ENCODE results near the gene KCNE1.
"Not testable (repeated sequence)": the region's sequence is repeated elsewhere in the genome, so short reads cannot be mapped to it uniquely, and the experiment has no call there.

Gene KCNE1

DNA sequence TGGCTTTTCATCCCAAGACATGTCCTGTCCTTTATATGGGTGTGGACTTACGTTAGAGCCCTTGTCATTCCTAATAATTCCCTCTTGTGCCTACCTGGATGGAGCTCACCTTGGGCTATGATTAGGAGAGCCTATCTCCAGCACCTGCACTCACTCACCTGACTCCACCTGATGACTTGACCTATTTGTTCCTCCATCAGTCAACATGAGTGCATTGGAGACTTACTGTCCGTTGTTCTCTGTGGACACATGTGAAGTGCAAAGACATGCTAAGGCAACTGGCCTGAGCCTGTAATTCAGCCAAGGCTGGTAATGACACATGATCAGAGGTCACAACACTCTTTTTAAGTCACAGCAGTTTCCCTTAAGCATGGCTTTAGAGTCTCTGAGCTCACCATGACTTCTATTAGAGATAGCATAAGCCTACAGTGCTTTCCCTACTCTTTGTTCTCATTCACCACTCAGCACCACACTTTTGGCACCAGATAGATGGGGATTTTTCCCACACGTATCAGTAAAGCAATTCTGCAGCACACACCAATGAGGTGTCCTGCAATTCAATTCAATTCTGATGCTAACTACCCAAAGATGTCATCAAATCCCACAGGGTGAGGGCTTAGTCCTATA is 9.4 kb downstream of the KCNE1 start:
- TF ChIP-seq, protein P1, sequence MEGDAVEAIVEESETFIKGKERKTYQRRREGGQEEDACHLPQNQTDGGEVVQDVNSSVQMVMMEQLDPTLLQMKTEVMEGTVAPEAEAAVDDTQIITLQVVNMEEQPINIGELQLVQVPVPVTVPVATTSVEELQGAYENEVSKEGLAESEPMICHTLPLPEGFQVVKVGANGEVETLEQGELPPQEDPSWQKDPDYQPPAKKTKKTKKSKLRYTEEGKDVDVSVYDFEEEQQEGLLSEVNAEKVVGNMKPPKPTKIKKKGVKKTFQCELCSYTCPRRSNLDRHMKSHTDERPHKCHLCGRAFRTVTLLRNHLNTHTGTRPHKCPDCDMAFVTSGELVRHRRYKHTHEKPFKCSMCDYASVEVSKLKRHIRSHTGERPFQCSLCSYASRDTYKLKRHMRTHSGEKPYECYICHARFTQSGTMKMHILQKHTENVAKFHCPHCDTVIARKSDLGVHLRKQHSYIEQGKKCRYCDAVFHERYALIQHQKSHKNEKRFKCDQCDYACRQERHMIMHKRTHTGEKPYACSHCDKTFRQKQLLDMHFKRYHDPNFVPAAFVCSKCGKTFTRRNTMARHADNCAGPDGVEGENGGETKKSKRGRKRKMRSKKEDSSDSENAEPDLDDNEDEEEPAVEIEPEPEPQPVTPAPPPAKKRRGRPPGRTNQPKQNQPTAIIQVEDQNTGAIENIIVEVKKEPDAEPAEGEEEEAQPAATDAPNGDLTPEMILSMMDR (IDR thresholded peaks at IDR 0.05; ENCODE audit: poor library complexity, severe bottlenecking), result no peak
- no peaks in the 10 kb centered on the region for H3K9me3 ChIP-seq (ENCODE audit: severe bottlenecking)
- H3K27me3 ChIP-seq (ENCODE audit: insufficient read depth, poor library complexity, severe bottlenecking), result no peaks in the 10 kb centered on the region
- H3K4me1 ChIP-seq (ENCODE audit: insufficient read depth, poor library complexity, severe bottlenecking), result no peaks in the 10 kb centered on the region
- no peak for ATAC-seq (ENCODE audit: low read depth)
- no peak overlapping the region for H3K27ac ChIP-seq (ENCODE audit: poor library complexity, severe bottlenecking)
- H3K36me3 ChIP-seq (ENCODE audit: low read depth), result no peaks in the 10 kb centered on the region
- DNase-seq (ENCODE audit: low spot score), result no peak
- H3K4me3 ChIP-seq (ENCODE audit: severe bottlenecking), result no peak overlapping the region

DNA sequence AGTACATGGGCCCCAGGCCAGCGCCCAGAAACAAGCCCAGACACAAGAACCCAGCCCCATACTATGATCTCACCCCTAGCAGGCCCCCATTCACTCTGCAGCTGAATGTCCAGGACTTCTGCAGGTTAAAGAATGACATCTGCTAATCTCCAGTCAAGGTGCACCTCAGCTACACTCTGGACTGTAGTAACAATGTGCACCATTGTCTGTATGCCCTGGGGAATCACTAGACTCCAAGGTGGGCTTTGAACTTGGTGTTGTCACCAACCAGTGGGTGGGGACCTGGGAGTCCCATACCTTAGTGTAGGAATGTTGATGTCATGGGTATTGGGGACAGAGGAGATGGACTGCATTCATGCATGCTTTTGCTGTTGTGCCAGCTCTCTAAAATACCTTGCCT is 10.3 kb downstream of the KCNE1 start:
- TF ChIP-seq, protein P1 (IDR thresholded peaks at IDR 0.05; ENCODE audit: poor library complexity, severe bottlenecking), result no peak
- H3K27me3 ChIP-seq (ENCODE audit: insufficient read depth, poor library complexity, severe bottlenecking), result no peaks in the 10 kb centered on the region

DNA sequence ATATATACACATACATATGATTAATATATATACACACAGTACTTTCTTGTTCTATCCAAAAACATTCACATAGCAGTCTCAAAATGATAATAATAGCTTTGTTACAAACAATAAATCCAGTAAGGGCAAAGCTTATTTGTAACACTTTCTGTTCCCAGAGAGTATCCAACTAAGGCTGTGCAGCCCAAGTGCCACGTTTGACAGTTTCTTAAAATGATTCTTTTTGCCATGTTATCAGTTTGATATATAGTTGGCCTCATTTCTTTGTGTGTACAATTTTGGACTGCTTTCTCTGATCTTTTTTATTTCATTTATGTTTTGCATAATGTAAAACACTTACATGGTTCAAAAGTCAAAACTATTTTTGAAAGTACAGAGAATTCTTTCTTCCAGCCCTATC is 11.8 kb downstream of the KCNE1 start:
- Histone ChIP-seq H3K9me3 (ENCODE audit: severe bottlenecking) (no peaks in the 10 kb centered on the region), H3K4me3 (ENCODE audit: severe bottlenecking) (no peak overlapping the region), H3K27ac (ENCODE audit: poor library complexity, severe bottlenecking) (no peak overlapping the region), H3K27me3 (ENCODE audit: insufficient read depth, poor library complexity, severe bottlenecking) (no peaks in the 10 kb centered on the region), H3K36me3 (ENCODE audit: low read depth) (no peaks in the 10 kb centered on the region), H3K4me1 (ENCODE audit: insufficient read depth, poor library complexity, severe bottlenecking) (no peaks in the 10 kb centered on the region)
- no peak for ATAC-seq (ENCODE audit: low read depth)
- TF ChIP-seq, protein P1 (IDR thresholded peaks at IDR 0.05; ENCODE audit: poor library complexity, severe bottlenecking), result no peak
- no peak for DNase-seq (ENCODE audit: low spot score)

More for the DNA sequence above, 10.3 kb downstream of the KCNE1 start:
- no peak for DNase-seq (ENCODE audit: low spot score)
- no peaks in the 10 kb centered on the region for H3K9me3 ChIP-seq (ENCODE audit: severe bottlenecking)
- no peak overlapping the region for H3K27ac ChIP-seq (ENCODE audit: poor library complexity, severe bottlenecking)
- no peak for ATAC-seq (ENCODE audit: low read depth)
- no peak overlapping the region for H3K4me3 ChIP-seq (ENCODE audit: severe bottlenecking)
- H3K36me3 ChIP-seq (ENCODE audit: low read depth), result no peaks in the 10 kb centered on the region
- H3K4me1 ChIP-seq (ENCODE audit: insufficient read depth, poor library complexity, severe bottlenecking), result no peaks in the 10 kb centered on the region

DNA sequence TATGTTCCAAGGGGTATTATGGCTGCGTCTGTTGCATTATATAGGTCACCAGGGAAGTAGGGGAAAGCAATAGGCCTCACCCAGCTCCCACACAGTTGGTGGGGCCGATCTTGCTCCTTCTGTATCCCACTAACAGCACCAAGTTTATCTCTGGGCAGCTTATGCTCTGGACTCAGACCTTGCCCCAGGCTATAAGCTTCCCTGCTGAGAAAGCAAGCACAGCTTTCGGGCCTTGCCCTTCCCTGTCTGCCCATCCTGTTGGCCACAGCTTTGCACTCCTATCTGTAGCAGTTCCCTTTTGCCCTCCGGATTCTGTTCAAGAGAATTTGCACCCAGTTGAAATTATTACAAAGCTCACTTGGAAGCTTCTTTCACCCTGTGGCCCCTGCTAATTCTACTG is 12.9 kb downstream of the KCNE1 start:
- Histone ChIP-seq H3K4me3 (ENCODE audit: severe bottlenecking) (no peak overlapping the region), H3K4me1 (ENCODE audit: insufficient read depth, poor library complexity, severe bottlenecking) (no peaks in the 10 kb centered on the region), H3K27me3 (ENCODE audit: insufficient read depth, poor library complexity, severe bottlenecking) (no peaks in the 10 kb centered on the region), H3K27ac (ENCODE audit: poor library complexity, severe bottlenecking) (no peak overlapping the region), H3K9me3 (ENCODE audit: severe bottlenecking) (no peaks in the 10 kb centered on the region), H3K36me3 (ENCODE audit: low read depth) (no peaks in the 10 kb centered on the region)
- DNase-seq (ENCODE audit: low spot score) (no peak), ATAC-seq (ENCODE audit: low read depth) (no peak)
- TF ChIP-seq, protein P1 (IDR thresholded peaks at IDR 0.05; ENCODE audit: poor library complexity, severe bottlenecking), result no peak

DNA sequence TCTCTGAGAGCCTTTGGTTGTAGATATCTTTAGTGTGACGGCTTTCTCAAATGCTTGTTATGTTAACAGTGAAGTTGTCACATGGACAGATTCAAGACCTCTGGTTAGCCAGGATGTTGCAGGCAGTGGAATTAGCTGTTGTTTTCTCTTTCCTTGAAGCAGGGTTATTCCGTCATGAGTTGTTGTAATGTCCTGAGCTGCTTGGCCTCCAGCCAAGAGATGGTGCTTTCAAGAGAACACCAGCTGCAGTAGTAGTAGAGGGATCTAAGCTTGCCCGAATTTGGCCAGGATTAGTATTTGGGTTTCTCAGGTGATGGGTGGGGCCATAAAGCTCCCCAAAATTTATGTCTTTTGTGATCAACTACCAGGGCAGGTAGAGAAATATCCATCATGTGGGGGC is 13.4 kb downstream of the KCNE1 start:
- Histone ChIP-seq H3K36me3 (ENCODE audit: low read depth) (no peaks in the 10 kb centered on the region), H3K4me1 (ENCODE audit: insufficient read depth, poor library complexity, severe bottlenecking) (no peaks in the 10 kb centered on the region), H3K27me3 (ENCODE audit: insufficient read depth, poor library complexity, severe bottlenecking) (no peaks in the 10 kb centered on the region), H3K9me3 (ENCODE audit: severe bottlenecking) (no peaks in the 10 kb centered on the region), H3K4me3 (ENCODE audit: severe bottlenecking) (no peak overlapping the region), H3K27ac (ENCODE audit: poor library complexity, severe bottlenecking) (no peak overlapping the region)
- TF ChIP-seq, protein P1 (IDR thresholded peaks at IDR 0.05; ENCODE audit: poor library complexity, severe bottlenecking), result no peak
- DNase-seq (ENCODE audit: low spot score), result no peak
- no peak for ATAC-seq (ENCODE audit: low read depth)

DNA sequence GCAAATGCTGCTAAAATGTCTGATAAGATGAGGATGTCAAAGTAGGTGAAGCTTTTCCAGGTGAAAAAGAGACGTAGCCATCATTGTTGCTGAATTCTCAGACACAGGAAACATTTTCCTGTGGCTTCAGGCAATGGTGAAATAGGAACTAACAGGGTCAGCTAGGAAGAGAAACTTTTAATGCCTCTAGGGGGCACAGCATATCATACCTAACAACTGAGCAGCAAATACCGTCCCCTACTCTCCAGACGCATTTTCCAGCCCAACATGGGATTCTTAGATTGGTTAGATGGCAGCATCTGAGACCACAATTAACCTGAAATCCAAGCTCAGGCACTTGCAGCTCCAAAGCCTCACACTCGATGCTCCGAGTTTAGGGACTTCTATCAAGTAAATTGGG is 28.2 kb downstream of the KCNE1 start:
- not testable (repeated sequence) for H3K27me3 ChIP-seq (ENCODE audit: insufficient read depth, poor library complexity, severe bottlenecking); H3K9me3 ChIP-seq (ENCODE audit: severe bottlenecking); DNase-seq (ENCODE audit: low spot score); H3K4me1 ChIP-seq (ENCODE audit: insufficient read depth, poor library complexity, severe bottlenecking); ATAC-seq (ENCODE audit: low read depth); H3K27ac ChIP-seq (ENCODE audit: poor library complexity, severe bottlenecking); H3K36me3 ChIP-seq (ENCODE audit: low read depth); H3K4me3 ChIP-seq (ENCODE audit: severe bottlenecking)

DNA sequence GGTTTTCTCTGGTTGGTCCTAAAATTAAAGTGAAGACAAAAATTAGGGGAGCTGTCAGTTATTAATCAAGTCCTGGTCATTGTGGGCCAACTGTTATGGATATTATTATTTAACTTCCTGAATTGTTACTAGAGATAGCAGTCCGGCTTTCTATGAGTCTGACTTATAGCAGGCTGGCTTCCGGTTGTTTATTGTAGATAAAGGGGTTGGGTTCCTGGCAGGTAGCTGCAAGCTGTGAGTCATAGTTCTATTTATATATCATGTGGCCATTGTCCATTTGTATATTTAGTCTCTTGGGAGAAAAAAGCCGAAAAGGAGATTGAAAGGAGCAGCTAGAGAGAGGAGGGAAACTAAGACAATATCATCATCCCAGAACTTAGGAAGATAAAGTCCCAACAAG is 28.6 kb downstream of the KCNE1 start:
- not testable (repeated sequence) for H3K9me3 ChIP-seq (ENCODE audit: severe bottlenecking); H3K36me3 ChIP-seq (ENCODE audit: low read depth); H3K27me3 ChIP-seq (ENCODE audit: insufficient read depth, poor library complexity, severe bottlenecking); H3K27ac ChIP-seq (ENCODE audit: poor library complexity, severe bottlenecking); H3K4me3 ChIP-seq (ENCODE audit: severe bottlenecking); DNase-seq (ENCODE audit: low spot score); H3K4me1 ChIP-seq (ENCODE audit: insufficient read depth, poor library complexity, severe bottlenecking)
- peak; percentile 62; the same call in 1 of the 3 replicates for ATAC-seq (ENCODE audit: low read depth)

Measured in RWPE2 (cell line).